Loucy (cell line): ENCODE data around the gene SEC16A.

Experiments used
- H2AFZ ChIP-seq: fragments of 200-600 bp; sonication (generic); 2 replicates; pipeline ENCODE4 v1.6.0; 2016; ENCODE audit warnings: antibody characterized with exemption, mild to moderate bottlenecking, low read length, moderate library complexity
- H3F3A ChIP-seq: fragments of 200-600 bp; 2 replicates; pipeline ENCODE4 v1.6.0; 2016; ENCODE audit warnings: antibody characterized with exemption, low read depth, mild to moderate bottlenecking
- H3K27me3 ChIP-seq: fragments of 200-600 bp; sonication (generic); 2 replicates; pipeline ENCODE4 v1.6.1; 2014; ENCODE audit warnings: low read length, mild to moderate bottlenecking; ENCODE audit not compliant: insufficient read depth, poor library complexity, severe bottlenecking
- H3K36me3 ChIP-seq: fragments of 200-600 bp; sonication (generic); 2 replicates; pipeline ENCODE4 v1.6.1; 2016; ENCODE audit warnings: low read length; ENCODE audit not compliant: insufficient read depth
- H3K4me1 ChIP-seq: fragments of 200-600 bp; sonication (generic); 2 replicates; pipeline ENCODE4 v1.5.1; 2014; ENCODE audit warnings: low read length, mild to moderate bottlenecking; ENCODE audit not compliant: insufficient read depth, poor library complexity, severe bottlenecking
- H3K4me2 ChIP-seq: fragments of 200-600 bp; sonication (generic); 2 replicates; pipeline ENCODE4 v1.6.0; 2014; ENCODE audit warnings: antibody characterized with exemption, low read length, low read depth, mild to moderate bottlenecking; ENCODE audit not compliant: poor library complexity, severe bottlenecking
- H3K4me3 ChIP-seq: fragments of 200-600 bp; sonication (generic); 2 replicates; pipeline ENCODE4 v1.5.1; 2014; ENCODE audit warnings: low read length, mild to moderate bottlenecking, mixed read lengths; ENCODE audit not compliant: poor library complexity, severe bottlenecking
- H3K79me2 ChIP-seq: fragments of 200-600 bp; sonication (generic); 2 replicates; pipeline ENCODE4 v1.6.1; 2014; ENCODE audit warnings: low read length; ENCODE audit not compliant: insufficient read depth
- H3K9ac ChIP-seq: fragments of 200-600 bp; sonication (generic); 2 replicates; pipeline ENCODE4 v1.6.0; 2014; ENCODE audit warnings: mild to moderate bottlenecking, low read depth, low read length, moderate library complexity; ENCODE audit not compliant: poor library complexity, severe bottlenecking
- H3K9me2 ChIP-seq: fragments of 200-600 bp; sonication (generic); replicated peaks from 2 replicates; pipeline ENCODE4 v1.6.1; 2016; ENCODE audit warnings: low read depth, low read length, mixed read lengths
- H3K9me3 ChIP-seq: fragments of 200-600 bp; sonication (generic); 2 replicates; pipeline ENCODE4 v1.6.1; 2014; ENCODE audit warnings: mild to moderate bottlenecking, antibody characterized with exemption, low read length, low read depth; ENCODE audit not compliant: insufficient read depth
- H4K20me1 ChIP-seq: fragments of 200-600 bp; sonication (generic); 2 replicates; pipeline ENCODE4 v1.6.0; 2014; ENCODE audit warnings: antibody characterized with exemption, low read length, mild to moderate bottlenecking; ENCODE audit not compliant: insufficient read depth, poor library complexity, severe bottlenecking
- EZH2phosphoT487 ChIP-seq: fragments of 200-600 bp; IDR thresholded peaks from 2 replicates; pipeline ENCODE4 v1.6.1; 2018; ENCODE audit warnings: antibody characterized with exemption, mild to moderate bottlenecking, moderate library complexity, borderline replicate concordance
- TF ChIP-seq, protein P1 (sequence below): fragments of 200-600 bp; sonication (generic); conservative IDR thresholded peaks from 2 replicates; pipeline ENCODE4 v1.5.1; 2014; ENCODE audit warnings: mild to moderate bottlenecking, antibody characterized with exemption, low read length

SEC16A gene

DNA sequence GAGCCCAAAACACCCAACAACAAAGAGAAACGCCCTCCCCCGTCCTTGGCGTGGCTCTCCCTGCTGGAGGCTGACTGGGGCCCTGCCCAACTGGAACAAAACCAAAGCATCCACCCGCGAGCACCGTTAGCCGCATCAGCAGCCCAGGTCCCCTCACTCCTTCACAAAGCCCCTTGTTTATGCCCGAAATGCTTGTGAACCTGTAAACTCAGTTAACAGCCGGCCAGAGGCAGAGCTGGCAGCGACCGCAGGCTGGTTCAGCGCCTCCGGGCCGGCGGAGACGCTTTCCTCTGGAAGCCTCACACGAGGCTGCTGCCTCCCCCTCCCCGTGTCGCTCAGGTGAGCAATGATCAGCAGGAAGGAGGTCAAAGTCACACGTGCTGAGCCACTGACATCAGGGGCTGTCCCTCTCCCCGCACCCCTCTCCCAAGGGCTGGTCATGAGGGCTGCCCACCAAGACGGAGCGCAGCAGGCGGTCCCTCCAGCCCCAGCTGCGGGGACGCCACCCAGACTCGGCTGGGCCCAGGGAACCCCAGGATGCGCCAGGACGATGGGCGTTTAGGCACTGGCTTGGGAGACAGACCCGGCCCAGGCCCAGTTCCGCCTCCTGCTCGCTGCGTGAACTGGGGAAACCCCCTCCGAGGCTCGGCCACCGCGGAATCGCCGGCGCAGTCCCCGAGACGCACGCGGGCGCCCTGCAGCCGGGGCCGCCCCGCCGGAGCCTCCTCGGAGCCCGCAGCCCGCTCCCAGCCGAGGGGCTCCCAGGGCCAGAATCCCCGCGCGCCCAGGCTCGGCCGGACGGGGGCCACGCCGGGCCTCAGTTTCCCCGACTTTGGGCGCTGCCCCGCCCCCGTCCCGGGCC, 83.4 kb downstream of the SEC16A start:
- peaks cover 21% of the 10 kb centered on the region for H4K20me1 ChIP-seq
- H3K27me3 ChIP-seq: no peaks in the 10 kb centered on the region
- H3F3A ChIP-seq: 0 out of 2 replicates have a peak, but pooled peaks cover 2% of the 10 kb centered on the region
- peak overlapping the region; percentile 79; the same call in 1 of the 2 replicates for H2AFZ ChIP-seq
- no peak for TF ChIP-seq EZH2phosphoT487
- TF ChIP-seq, protein P1, sequence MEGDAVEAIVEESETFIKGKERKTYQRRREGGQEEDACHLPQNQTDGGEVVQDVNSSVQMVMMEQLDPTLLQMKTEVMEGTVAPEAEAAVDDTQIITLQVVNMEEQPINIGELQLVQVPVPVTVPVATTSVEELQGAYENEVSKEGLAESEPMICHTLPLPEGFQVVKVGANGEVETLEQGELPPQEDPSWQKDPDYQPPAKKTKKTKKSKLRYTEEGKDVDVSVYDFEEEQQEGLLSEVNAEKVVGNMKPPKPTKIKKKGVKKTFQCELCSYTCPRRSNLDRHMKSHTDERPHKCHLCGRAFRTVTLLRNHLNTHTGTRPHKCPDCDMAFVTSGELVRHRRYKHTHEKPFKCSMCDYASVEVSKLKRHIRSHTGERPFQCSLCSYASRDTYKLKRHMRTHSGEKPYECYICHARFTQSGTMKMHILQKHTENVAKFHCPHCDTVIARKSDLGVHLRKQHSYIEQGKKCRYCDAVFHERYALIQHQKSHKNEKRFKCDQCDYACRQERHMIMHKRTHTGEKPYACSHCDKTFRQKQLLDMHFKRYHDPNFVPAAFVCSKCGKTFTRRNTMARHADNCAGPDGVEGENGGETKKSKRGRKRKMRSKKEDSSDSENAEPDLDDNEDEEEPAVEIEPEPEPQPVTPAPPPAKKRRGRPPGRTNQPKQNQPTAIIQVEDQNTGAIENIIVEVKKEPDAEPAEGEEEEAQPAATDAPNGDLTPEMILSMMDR: no peak
- H3K9me2 ChIP-seq: no peaks in the 10 kb centered on the region
- peak overlapping the region; percentile 75 for H3K9ac ChIP-seq
- peaks cover 32% of the 10 kb centered on the region for H3K4me1 ChIP-seq
- peak overlapping the region; percentile 85 for H3K4me2 ChIP-seq
- H3K36me3 ChIP-seq: peaks cover 23% of the 10 kb centered on the region; the same call in 1 of the 2 replicates
- H3K9me3 ChIP-seq: no peaks in the 10 kb centered on the region
- peak overlapping the region; percentile 90 for H3K4me3 ChIP-seq
- peaks cover 30% of the 10 kb centered on the region for H3K79me2 ChIP-seq

DNA sequence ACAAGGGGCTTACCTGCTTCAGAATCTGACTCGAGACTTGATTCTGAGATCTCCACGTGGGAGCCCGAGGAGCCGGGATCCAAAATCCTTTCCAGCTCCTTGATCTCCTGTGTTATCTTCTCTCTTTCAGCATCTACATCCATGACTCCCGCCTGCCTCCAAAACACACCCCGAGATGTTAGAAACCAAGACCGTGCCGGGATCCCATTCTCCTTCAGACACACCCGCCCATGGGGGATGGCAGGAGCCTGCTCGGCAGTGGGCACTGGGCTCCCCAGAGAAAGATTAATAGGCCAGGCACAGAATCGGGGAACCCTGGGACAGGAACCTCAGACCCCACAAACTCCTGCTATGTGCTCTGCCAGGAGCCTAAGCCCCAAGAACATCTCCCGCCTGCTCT, 84.6 kb downstream of the SEC16A start:
- Histone ChIP-seq H3F3A (no peaks in the 10 kb centered on the region), H3K9ac (peak overlapping the region; percentile 75), H3K36me3 (peaks cover 29% of the 10 kb centered on the region; the same call in 1 of the 2 replicates), H3K4me3 (peak overlapping the region; percentile 90), H3K9me3 (no peaks in the 10 kb centered on the region), H4K20me1 (peaks cover 21% of the 10 kb centered on the region), H3K27me3 (no peaks in the 10 kb centered on the region), H2AFZ (no peak overlapping the region), H3K9me2 (no peaks in the 10 kb centered on the region), H3K4me2 (peak overlapping the region; percentile 85), H3K79me2 (peaks cover 27% of the 10 kb centered on the region), H3K4me1 (peaks cover 21% of the 10 kb centered on the region)
- no peak for TF ChIP-seq EZH2phosphoT487

DNA sequence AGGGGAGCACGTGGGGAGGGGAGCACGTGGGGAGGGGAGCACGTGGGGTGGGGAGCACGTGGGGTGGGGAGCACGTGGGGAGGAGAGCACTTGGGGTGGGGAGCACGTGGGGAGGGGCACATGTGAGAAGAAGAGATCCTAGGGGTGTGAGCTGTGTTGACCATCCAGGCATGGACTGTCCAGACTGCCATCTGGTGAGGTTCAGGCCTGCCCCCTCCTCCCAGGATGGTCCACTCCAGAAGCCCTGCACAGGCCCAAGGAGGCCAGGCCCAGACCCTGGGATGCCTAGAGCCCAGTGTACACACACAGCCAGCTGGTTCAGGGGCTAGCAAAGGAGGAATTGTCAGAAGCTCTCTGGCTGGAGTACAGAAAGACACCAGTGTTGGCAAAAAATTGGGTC, 85.2 kb downstream of the SEC16A start:
- Histone ChIP-seq H3K9me2 (no peaks in the 10 kb centered on the region), H3K27me3 (no peaks in the 10 kb centered on the region), H3K9ac (no peak overlapping the region), H3K9me3 (no peaks in the 10 kb centered on the region), H3K36me3 (peaks cover 29% of the 10 kb centered on the region; the same call in 1 of the 2 replicates), H2AFZ (no peak overlapping the region), H3K4me2 (no peak overlapping the region), H3F3A (no peaks in the 10 kb centered on the region), H3K79me2 (peaks cover 27% of the 10 kb centered on the region), H3K4me1 (peaks cover 18% of the 10 kb centered on the region), H3K4me3 (no peak overlapping the region), H4K20me1 (peaks cover 21% of the 10 kb centered on the region)
- no peak for TF ChIP-seq EZH2phosphoT487
- TF ChIP-seq, protein P1: no peak
